Measurements from ENCODE around the gene CLN6. TPM values are rescaled to one million over a fixed set of nuclear protein-coding genes. Genes with fewer than 3 reads are reported as not detected.

The CLN6 gene
- total RNA-seq, 2 donors from 2014 or later = 12.7 to 21.1 TPM

GRCh38 chr15:68201879-68202261, 27.7 kb downstream of the CLN6 start:
- Histone ChIP-seq H3K27me3 (no peaks in the 10 kb centered on the region), H3K4me3 (no peak overlapping the region), H3K36me3 (replicated peaks in 1 of 2; ENCODE audit: insufficient read depth in 1 of 2, low read depth in 2 of 2) (no peaks in the 10 kb centered on the region), H3K4me1 (peaks cover 51% of the 10 kb centered on the region), H3K9me3 (no peaks in the 10 kb centered on the region), H3K27ac (no peak overlapping the region)
- ATAC-seq (no peak), DNase-seq (no peak)
- intact Hi-C loops (cut with DNase I) = no loop called here
- TF ChIP-seq CTCF (IDR thresholded peaks at IDR 0.05) = no peak
- TF ChIP-seq POLR2A (IDR thresholded peaks at IDR 0.05) = no peak
- 35 to 49% methylated on average over 3 of the region's 3 CpGs for WGBS, 2 donors

- H3K36me3 ChIP-seq (replicated peaks in 1 of 2; ENCODE audit: insufficient read depth in 1 of 2, low read depth in 2 of 2) = no peaks in the 10 kb centered on the region
- intact Hi-C loops (cut with DNase I) = no loop called here
- WGBS, 2 donors = 86 to 100% methylated on average over 3 to 7 of the region's 7 CpGs
- H3K27ac ChIP-seq = no peak overlapping the region
- H3K9me3 ChIP-seq = no peaks in the 10 kb centered on the region
- H3K27me3 ChIP-seq = no peaks in the 10 kb centered on the region
- no peak overlapping the region for H3K4me3 ChIP-seq
- DNase-seq = no peak
- no peak for TF ChIP-seq POLR2A (IDR thresholded peaks at IDR 0.05)
- no peak for TF ChIP-seq CTCF (IDR thresholded peaks at IDR 0.05)
- H3K4me1 ChIP-seq = peaks cover 49% of the 10 kb centered on the region
- ATAC-seq = no peak
These were observed 28.2 kb downstream of the CLN6 start for GRCh38 chr15:68201153-68201878.

DNA sequence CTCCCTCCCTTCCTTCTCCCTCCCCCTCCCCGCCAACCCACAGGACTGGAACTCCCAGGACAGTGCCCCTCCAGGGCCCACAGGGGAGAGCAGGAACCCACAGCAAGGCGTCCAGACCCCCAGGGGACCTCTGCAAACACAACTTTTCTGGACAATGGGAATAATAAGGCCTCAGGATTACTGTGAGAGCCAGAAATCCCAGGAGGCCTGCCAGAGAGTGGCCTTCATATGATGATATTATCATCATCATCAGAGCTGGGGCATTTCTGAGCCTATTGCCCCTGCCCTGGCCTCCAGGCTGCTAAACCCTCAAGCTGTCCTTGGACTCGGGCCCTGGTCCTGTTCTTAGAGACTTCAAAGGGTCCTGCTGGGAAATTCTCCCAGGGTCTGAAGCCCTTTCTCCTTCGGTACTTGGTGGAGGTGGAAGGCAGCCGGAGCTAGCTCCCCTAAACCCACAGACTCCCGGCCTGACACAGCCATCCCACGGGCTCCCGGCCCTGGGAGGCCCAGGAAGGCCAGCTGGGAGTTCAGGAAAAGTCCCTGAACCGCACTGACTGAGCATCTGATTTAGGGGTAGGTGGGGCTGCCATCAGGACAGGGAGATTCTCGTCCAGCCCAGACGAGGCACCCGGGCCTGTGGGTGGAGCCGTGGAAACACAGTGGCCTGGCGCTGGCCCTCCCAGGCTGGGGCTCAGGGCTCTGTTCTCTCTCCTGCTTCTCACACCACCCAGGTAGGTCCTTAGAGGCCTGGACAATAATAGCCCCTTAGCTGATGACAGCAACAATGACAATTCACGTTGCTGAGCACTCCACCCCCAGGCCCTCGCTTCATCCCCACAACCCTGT, 29.3 kb downstream of the CLN6 start:
- Histone ChIP-seq H3K36me3 (replicated peaks in 1 of 2; ENCODE audit: insufficient read depth in 1 of 2, low read depth in 2 of 2) (no peaks in the 10 kb centered on the region), H3K27ac (peak overlapping the region in 3 of 4 donors; percentile 13 to 36 (median 20)), H3K9me3 (no peaks in the 10 kb centered on the region), H3K4me1 (peaks cover 39% of the 10 kb centered on the region), H3K27me3 (no peaks in the 10 kb centered on the region), H3K4me3 (no peak overlapping the region)
- ATAC-seq = no peak
- TF ChIP-seq CTCF (IDR thresholded peaks at IDR 0.05) = no peak
- no peak for TF ChIP-seq POLR2A (IDR thresholded peaks at IDR 0.05)
- intact Hi-C loops (cut with DNase I) = no loop called here
- no peak for DNase-seq
- WGBS, 2 donors = 56 to 66% methylated on average over 6 to 15 of the region's 16 CpGs

GRCh38 chr15:68199340-68199739, 30.2 kb downstream of the CLN6 start:
- intact Hi-C loops (cut with DNase I) = no loop called here
- Histone ChIP-seq H3K36me3 (replicated peaks in 1 of 2; ENCODE audit: insufficient read depth in 1 of 2, low read depth in 2 of 2) (no peaks in the 10 kb centered on the region), H3K27ac (no peak overlapping the region), H3K4me1 (peaks cover 33% of the 10 kb centered on the region), H3K4me3 (no peak overlapping the region), H3K27me3 (no peaks in the 10 kb centered on the region), H3K9me3 (no peaks in the 10 kb centered on the region)
- ATAC-seq (no peak), DNase-seq (no peak)
- TF ChIP-seq POLR2A (IDR thresholded peaks at IDR 0.05) (no peak), CTCF (IDR thresholded peaks at IDR 0.05) (no peak)
- 50 to 59% methylated on average over 11 of the region's 11 CpGs for WGBS, 2 donors
